Keratinocyte (primary cell): ENCODE measurements around the gene SMR3A.

Source experiments
- EZH2 ChIP-seq: IDR thresholded peaks from one replicate; pipeline ENCODE4 v1.6.1; 2012; ENCODE audit warnings: inconsistent platforms, mild to moderate bottlenecking, low read length, moderate library complexity
- TF ChIP-seq, protein P1 (sequence below), 3 experiments: IDR thresholded peaks in 1 of 3; conservative IDR thresholded peaks in 1 of 3; optimal IDR thresholded peaks in 1 of 3; 2 replicates in 2 of 3; 3 replicates in 1 of 3; pipeline versions ENCODE3 to v1.5.1; 2011; ENCODE audit warnings: low read length in 3 of 3, mild to moderate bottlenecking in 3 of 3, moderate library complexity in 2 of 3, control low read depth in 1 of 3, inconsistent platforms in 1 of 3; ENCODE audit not compliant: insufficient read depth in 2 of 3; ENCODE audit errors: extremely low read depth in 1 of 3

DNA sequence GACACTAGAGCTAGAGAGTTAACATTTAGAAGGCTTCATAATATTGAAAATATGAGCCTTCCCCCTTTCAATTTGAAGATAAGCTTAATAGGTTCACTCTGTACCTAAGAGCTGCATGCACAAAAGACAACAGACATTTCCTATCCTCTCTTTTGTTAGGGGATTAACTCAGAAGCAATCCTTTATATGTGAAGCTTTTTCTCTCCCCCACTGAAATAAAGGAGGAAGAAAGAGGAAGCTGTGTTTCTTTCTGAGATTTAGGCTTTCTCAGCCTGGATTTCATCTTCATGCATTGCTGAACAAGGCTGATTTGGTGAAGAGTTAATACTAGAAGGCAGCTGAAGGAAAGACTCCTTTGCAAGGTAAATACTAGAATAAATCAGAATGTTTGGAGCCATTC, 46.8 kb upstream of the SMR3A start:
- TF ChIP-seq, protein P1, sequence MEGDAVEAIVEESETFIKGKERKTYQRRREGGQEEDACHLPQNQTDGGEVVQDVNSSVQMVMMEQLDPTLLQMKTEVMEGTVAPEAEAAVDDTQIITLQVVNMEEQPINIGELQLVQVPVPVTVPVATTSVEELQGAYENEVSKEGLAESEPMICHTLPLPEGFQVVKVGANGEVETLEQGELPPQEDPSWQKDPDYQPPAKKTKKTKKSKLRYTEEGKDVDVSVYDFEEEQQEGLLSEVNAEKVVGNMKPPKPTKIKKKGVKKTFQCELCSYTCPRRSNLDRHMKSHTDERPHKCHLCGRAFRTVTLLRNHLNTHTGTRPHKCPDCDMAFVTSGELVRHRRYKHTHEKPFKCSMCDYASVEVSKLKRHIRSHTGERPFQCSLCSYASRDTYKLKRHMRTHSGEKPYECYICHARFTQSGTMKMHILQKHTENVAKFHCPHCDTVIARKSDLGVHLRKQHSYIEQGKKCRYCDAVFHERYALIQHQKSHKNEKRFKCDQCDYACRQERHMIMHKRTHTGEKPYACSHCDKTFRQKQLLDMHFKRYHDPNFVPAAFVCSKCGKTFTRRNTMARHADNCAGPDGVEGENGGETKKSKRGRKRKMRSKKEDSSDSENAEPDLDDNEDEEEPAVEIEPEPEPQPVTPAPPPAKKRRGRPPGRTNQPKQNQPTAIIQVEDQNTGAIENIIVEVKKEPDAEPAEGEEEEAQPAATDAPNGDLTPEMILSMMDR (optimal IDR thresholded peaks at IDR 0.05 in 1 of 3, IDR thresholded peaks at IDR 0.05 in 1 of 3, conservative IDR thresholded peaks at IDR 0.05 in 1 of 3; ENCODE audit: extremely low read depth in 1 of 3, insufficient read depth in 2 of 3, low read length in 3 of 3): no peak
- TF ChIP-seq EZH2: no peak
